Glutamatergic neuron (in vitro differentiated cells): ENCODE results near the gene ESPL1. TPM values are rescaled to one million over a fixed set of nuclear protein-coding genes. Genes with fewer than 3 reads are reported as not detected.
A peak's percentile ranks its signal among the peaks of the same experiment; 100 is the strongest.
"Not testable (repeated sequence)": the region's sequence is repeated elsewhere in the genome, so short reads cannot be mapped to it uniquely, and the experiment has no call there.

Experiments
- DNase-seq: peaks from one replicate; pipeline ENCODE4 v3.0.0; 2022
- H3K27ac Mint-ChIP-seq: one replicate; pipeline ENCODE4 v1.8.0; 2020; ENCODE audit warnings: mild to moderate bottlenecking, mixed read lengths, inconsistent platforms; ENCODE audit not compliant: unreplicated experiment
- H3K27me3 Mint-ChIP-seq: one replicate; pipeline ENCODE4 v1.8.0; 2020; ENCODE audit warnings: mild to moderate bottlenecking, moderate library complexity, mixed read lengths, inconsistent platforms; ENCODE audit not compliant: unreplicated experiment
- H3K36me3 Mint-ChIP-seq: one replicate; pipeline ENCODE4 v1.8.0; 2020; ENCODE audit warnings: mild to moderate bottlenecking, mixed read lengths, inconsistent platforms; ENCODE audit not compliant: unreplicated experiment
- H3K4me1 Mint-ChIP-seq: one replicate; pipeline ENCODE4 v1.8.0; 2020; ENCODE audit warnings: mild to moderate bottlenecking, low read depth, mixed read lengths, inconsistent platforms; ENCODE audit not compliant: unreplicated experiment
- H3K4me3 Mint-ChIP-seq: one replicate; pipeline ENCODE4 v1.8.0; 2020; ENCODE audit warnings: mild to moderate bottlenecking, mixed read lengths, inconsistent platforms; ENCODE audit not compliant: unreplicated experiment
- H3K9me3 Mint-ChIP-seq: one replicate; pipeline ENCODE4 v1.8.0; 2020; ENCODE audit warnings: mild to moderate bottlenecking, moderate library complexity, mixed read lengths, inconsistent platforms; ENCODE audit not compliant: unreplicated experiment
- CTCF ChIP-seq: fragments of 200-600 bp; sonication (generic); IDR thresholded peaks from one replicate; pipeline ENCODE4 v1.5.0; 2021; ENCODE audit not compliant: partially characterized antibody, unreplicated experiment
- total RNA-seq: library from RNA; stranded (reverse); fragmentation: NEBNext Ultra II Directional; extraction: Animal tissue kit (Norgen Biotek cat#: 25700); gene quantifications from one replicate; pipeline ENCODE4 v1.2.1, GENCODE V29; 2021; ENCODE audit not compliant: unreplicated experiment

The ESPL1 gene
- total RNA-seq, 1 donor from 2014 or later = 5.1 TPM

GRCh38 chr12:53328043-53328435, 59.9 kb downstream of the ESPL1 start:
- Mint-ChIP-seq H3K9me3 (peaks cover 5% of the 10 kb centered on the region), H3K4me1 (peaks cover 5% of the 10 kb centered on the region), H3K27ac (no peak overlapping the region), H3K4me3 (no peak overlapping the region), H3K27me3 (peaks cover 24% of the 10 kb centered on the region), H3K36me3 (no peaks in the 10 kb centered on the region)
- no peak for TF ChIP-seq CTCF
- peak; percentile 47 for DNase-seq

- H3K4me3 Mint-ChIP-seq = no peak overlapping the region
- H3K36me3 Mint-ChIP-seq = no peaks in the 10 kb centered on the region
- H3K27me3 Mint-ChIP-seq = peaks cover 22% of the 10 kb centered on the region
- H3K4me1 Mint-ChIP-seq = no peaks in the 10 kb centered on the region
- peaks cover 6% of the 10 kb centered on the region for H3K9me3 Mint-ChIP-seq
- no peak for TF ChIP-seq CTCF
- DNase-seq = no peak
- no peak overlapping the region for H3K27ac Mint-ChIP-seq
Measured at GRCh38 chr12:53330671-53331070, 62.6 kb downstream of the ESPL1 start.

GRCh38 chr12:53332339-53332738, 64.2 kb downstream of the ESPL1 start:
- H3K4me1 Mint-ChIP-seq, H3K4me3 Mint-ChIP-seq, H3K27ac Mint-ChIP-seq, H3K36me3 Mint-ChIP-seq, H3K9me3 Mint-ChIP-seq, DNase-seq: not testable (repeated sequence)
- H3K27me3 Mint-ChIP-seq = peaks cover 16% of the 10 kb centered on the region

GRCh38 chr12:53332744-53333143, 64.6 kb downstream of the ESPL1 start:
- no peak for DNase-seq
- Mint-ChIP-seq H3K9me3 (peaks cover 7% of the 10 kb centered on the region), H3K36me3 (no peaks in the 10 kb centered on the region), H3K4me3 (no peak overlapping the region), H3K4me1 (peaks cover 7% of the 10 kb centered on the region), H3K27ac (no peak overlapping the region), H3K27me3 (peaks cover 12% of the 10 kb centered on the region)
- no peak for TF ChIP-seq CTCF

- H3K36me3 Mint-ChIP-seq = no peaks in the 10 kb centered on the region
- H3K9me3 Mint-ChIP-seq = peaks cover 7% of the 10 kb centered on the region
- no peak overlapping the region for H3K4me3 Mint-ChIP-seq
- H3K27ac Mint-ChIP-seq = no peak overlapping the region
- H3K27me3 Mint-ChIP-seq = peaks cover 11% of the 10 kb centered on the region
- no peak for DNase-seq
- no peak for TF ChIP-seq CTCF
- peaks cover 8% of the 10 kb centered on the region for H3K4me1 Mint-ChIP-seq
Measured at GRCh38 chr12:53333289-53333688, 65.2 kb downstream of the ESPL1 start.

- no peak for TF ChIP-seq CTCF
- Mint-ChIP-seq H3K4me3 (no peak overlapping the region), H3K36me3 (no peaks in the 10 kb centered on the region), H3K9me3 (peaks cover 7% of the 10 kb centered on the region), H3K4me1 (peaks cover 8% of the 10 kb centered on the region), H3K27me3 (peaks cover 10% of the 10 kb centered on the region), H3K27ac (no peak overlapping the region)
- no peak for DNase-seq
Measured at GRCh38 chr12:53333845-53334244, 65.7 kb downstream of the ESPL1 start.
